IMR-90 (cell line): ENCODE results near the gene IGF1. TPM values are rescaled to one million over a fixed set of nuclear protein-coding genes. Genes with fewer than 3 reads are reported as not detected.

Source experiments
- ATAC-seq: fragments of 200-7000 bp; cut with Tn5 transposase; 2 replicates; pipeline ENCODE4 v1.9.1; 2020; ENCODE audit warnings: low read depth, mild to moderate bottlenecking, moderate library complexity
- BruUV-seq: library from RNA; stranded (reverse); fragments of 400-500 nt; replicated peaks from 2 replicates; lab custom pipeline; 2021; lab: Mats Ljungman, UMichigan
- CTCF ChIA-PET: fragments of 300-600 bp; formaldehyde crosslinking; extraction: SDS; loops from one replicate; lab custom pipeline; 2021; ENCODE audit warnings: antibody characterized with exemption; lab: Yijun Ruan, JAX
- POLR2A ChIA-PET: fragments of 300-600 bp; sonication (Branson Sonifier 250); formaldehyde crosslinking; loops from one replicate; lab custom pipeline; 2022; ENCODE audit warnings: antibody characterized with exemption; ENCODE audit not compliant: unreplicated experiment; lab: Charles Lee
- DNase-seq: peaks from one replicate; pipeline ENCODE4 v3.0.0; 2013
- H2AFZ ChIP-seq: replicated peaks from 2 replicates; pipeline ENCODE3; 2013; ENCODE audit warnings: low read length, mild to moderate bottlenecking; ENCODE audit not compliant: poor library complexity
- H2AK5ac ChIP-seq: 2 replicates; pipeline ENCODE4 v1.6.1; 2013; ENCODE audit warnings: low read depth, low read length, inconsistent platforms
- H2AK9ac ChIP-seq: replicated peaks from 2 replicates; pipeline ENCODE3; 2013; ENCODE audit warnings: mild to moderate bottlenecking, low read depth, low read length, moderate library complexity; ENCODE audit not compliant: poor library complexity
- H2BK120ac ChIP-seq: 2 replicates; pipeline ENCODE4 v1.6.1; 2013; ENCODE audit warnings: low read depth, low read length, inconsistent platforms
- H2BK15ac ChIP-seq: 3 replicates; pipeline ENCODE4 v1.6.1; 2013; ENCODE audit warnings: low read depth, low read length, inconsistent platforms
- H2BK20ac ChIP-seq: 2 replicates; pipeline ENCODE4 v1.6.1; 2013; ENCODE audit warnings: low read depth, mild to moderate bottlenecking, inconsistent platforms, low read length, moderate library complexity
- H2BK5ac ChIP-seq: 2 replicates; pipeline ENCODE4 v1.6.1; 2013; ENCODE audit warnings: mild to moderate bottlenecking, low read depth, low read length, inconsistent platforms; ENCODE audit not compliant: poor library complexity, severe bottlenecking
- H3K14ac ChIP-seq: replicated peaks from 2 replicates; pipeline ENCODE4 v1.6.1; 2013; ENCODE audit warnings: low read depth, low read length, inconsistent platforms
- H3K18ac ChIP-seq: 2 replicates; pipeline ENCODE4 v1.6.1; 2013; ENCODE audit warnings: low read depth, low read length, control low read depth
- H3K23ac ChIP-seq: 2 replicates; pipeline ENCODE4 v1.6.1; 2013; ENCODE audit warnings: low read depth, low read length, inconsistent platforms
- H3K27ac ChIP-seq: 2 replicates; pipeline ENCODE4 v1.5.1; 2013; ENCODE audit warnings: mild to moderate bottlenecking, control low read depth, low read length; ENCODE audit not compliant: insufficient read depth
- H3K27me3 ChIP-seq: 2 replicates; pipeline ENCODE4 v1.6.1; 2013; ENCODE audit warnings: low read length; ENCODE audit not compliant: control insufficient read depth, insufficient read depth
- H3K36me3 ChIP-seq: 2 replicates; pipeline ENCODE4 v1.6.1; 2013; ENCODE audit warnings: low read length, mixed read lengths; ENCODE audit not compliant: control insufficient read depth, insufficient read depth
- H3K4ac ChIP-seq: 2 replicates; pipeline ENCODE4 v1.6.1; 2013; ENCODE audit warnings: low read depth, low read length, inconsistent platforms
- H3K4me1 ChIP-seq: 2 replicates; pipeline ENCODE4 v1.6.1; 2013; ENCODE audit warnings: low read length, mixed read lengths; ENCODE audit not compliant: control insufficient read depth, insufficient read depth
- H3K4me2 ChIP-seq: 2 replicates; pipeline ENCODE4 v1.6.1; 2013; ENCODE audit warnings: low read depth, mild to moderate bottlenecking, control low read depth, low read length, moderate library complexity
- H3K4me3 ChIP-seq: 2 replicates; pipeline ENCODE4 v1.5.1; 2013; ENCODE audit warnings: low read depth, mild to moderate bottlenecking, control low read depth, low read length, moderate library complexity; ENCODE audit not compliant: insufficient read depth
- H3K56ac ChIP-seq: 2 replicates; pipeline ENCODE4 v1.6.1; 2013; ENCODE audit warnings: low read length, inconsistent platforms; ENCODE audit not compliant: insufficient read depth; ENCODE audit errors: extremely low read depth
- H3K79me1 ChIP-seq, 2 experiments: 2 replicates each; pipeline ENCODE4 v1.6.1; 2013; ENCODE audit warnings: low read length in 2 of 2, inconsistent platforms in 1 of 2, low read depth in 1 of 2
- H3K9ac ChIP-seq: 2 replicates; pipeline ENCODE4 v1.6.1; 2013; ENCODE audit warnings: low read depth, low read length, control low read depth
- H3K9me1 ChIP-seq: 2 replicates; pipeline ENCODE4 v1.6.1; 2013; ENCODE audit warnings: low read length, inconsistent platforms; ENCODE audit not compliant: insufficient read depth
- H3K9me3 ChIP-seq: 2 replicates; pipeline ENCODE4 v1.6.1; 2013; ENCODE audit warnings: low read length; ENCODE audit not compliant: control insufficient read depth, insufficient read depth
- H4K20me1 ChIP-seq: 2 replicates; pipeline ENCODE4 v1.6.1; 2013; ENCODE audit warnings: low read length, inconsistent platforms; ENCODE audit not compliant: insufficient read depth
- H4K5ac ChIP-seq: 2 replicates; pipeline ENCODE4 v1.6.1; 2013; ENCODE audit warnings: mild to moderate bottlenecking, low read depth, low read length, control low read depth
- H4K8ac ChIP-seq, 2 experiments: 2 replicates each; pipeline ENCODE4 v1.6.1; 2013; ENCODE audit warnings: low read depth in 2 of 2, low read length in 2 of 2, control low read depth in 1 of 2, inconsistent platforms in 1 of 2
- H4K91ac ChIP-seq: 2 replicates; pipeline ENCODE4 v1.6.1; 2013; ENCODE audit warnings: low read depth, low read length, inconsistent platforms; ENCODE audit not compliant: insufficient read depth
- BHLHE40 ChIP-seq: fragments of 150-350 bp; IDR thresholded peaks from 2 replicates; pipeline ENCODE4 v1.6.1; 2016; ENCODE audit warnings: mild to moderate bottlenecking, low read depth, low read length
- CEBPB ChIP-seq: IDR thresholded peaks from 2 replicates; pipeline ENCODE4 v1.6.1; 2012; ENCODE audit warnings: low read depth, low read length, improper control_type of control experiment
- CHD1 ChIP-seq: IDR thresholded peaks from 2 replicates; pipeline ENCODE4 v1.6.1; 2012; ENCODE audit warnings: low read depth, low read length, improper control_type of control experiment
- FOS ChIP-seq: fragments of 150-350 bp; IDR thresholded peaks from 2 replicates; pipeline ENCODE4 v1.6.1; 2016; ENCODE audit warnings: low read depth, low read length
- MAFK ChIP-seq: IDR thresholded peaks from 2 replicates; pipeline ENCODE4 v1.6.1; 2012; ENCODE audit warnings: low read depth, low read length, improper control_type of control experiment
- MAZ ChIP-seq: IDR thresholded peaks from 2 replicates; pipeline ENCODE4 v1.6.1; 2012; ENCODE audit warnings: low read depth, mild to moderate bottlenecking, low read length, improper control_type of control experiment, moderate library complexity, borderline replicate concordance
- MXI1 ChIP-seq: IDR thresholded peaks from 2 replicates; pipeline ENCODE4 v1.6.1; 2012; ENCODE audit warnings: low read depth, mild to moderate bottlenecking, low read length, moderate library complexity, borderline replicate concordance
- NFE2L2 ChIP-seq: fragments of 150-350 bp; IDR thresholded peaks from 2 replicates; pipeline ENCODE4 v1.6.1; 2016; ENCODE audit warnings: low read depth, mild to moderate bottlenecking, low read length
- POLR2A ChIP-seq: IDR thresholded peaks from 2 replicates; pipeline ENCODE4 v1.6.1; 2012; ENCODE audit warnings: mild to moderate bottlenecking, low read depth, low read length
- RAD21 ChIP-seq: IDR thresholded peaks from 2 replicates; pipeline ENCODE4 v1.6.1; 2012; ENCODE audit warnings: low read length, improper control_type of control experiment
- RCOR1 ChIP-seq: IDR thresholded peaks from 2 replicates; pipeline ENCODE4 v1.6.1; 2012; ENCODE audit warnings: mild to moderate bottlenecking, low read length, improper control_type of control experiment; ENCODE audit not compliant: insufficient replicate concordance
- RFX5 ChIP-seq: IDR thresholded peaks from 2 replicates; pipeline ENCODE4 v1.8.0; 2012; ENCODE audit warnings: low read depth, mild to moderate bottlenecking, low read length, moderate library complexity
- SMC3 ChIP-seq: fragments of 150-350 bp; IDR thresholded peaks from 2 replicates; pipeline ENCODE4 v1.6.1; 2016; ENCODE audit warnings: low read depth, mild to moderate bottlenecking, antibody characterized with exemption, low read length, moderate library complexity
- WGBS, 2 experiments: methylation state at CpG; one replicate each; pipeline versions ENCODE4 v1.1.5 to v1.1.7; 2013; ENCODE audit warnings: missing lambda C conversion rate in 2 of 2; ENCODE audit not compliant: insufficient read length in 1 of 2; ENCODE audit errors: extremely low coverage in 2 of 2; 5-methylcytosine and 5-hydroxymethylcytosine counted together
- dilution Hi-C: fragments of 300-500 bp; cut with HindIII; formaldehyde crosslinking; loops from one replicate; pipeline ENCODE4 v1.14.3; 2018; ENCODE audit warnings: low sequenced_read_pairs; ENCODE audit not compliant: unreplicated experiment
- in situ Hi-C: fragments of 300-500 bp; cut with MboI; formaldehyde crosslinking; loops from 3 replicates; pipeline ENCODE4 v1.14.3; 2019; ENCODE audit warnings: low sequenced_read_pairs, inconsistent platforms, mixed read lengths
- intact Hi-C: fragments of 100-400 bp; cut with micrococcal nuclease; formaldehyde crosslinking; loops from 2 replicates; pipeline ENCODE4 v1.10.0; 2022
- polyA plus RNA-seq, 3 experiments: library from polyadenylated mRNA; depleted of rRNA; stranded (reverse); fragments of >200 nt; gene quantifications; 2 replicates each; pipeline ENCODE4 v1.2.3, GENCODE V29; 2012; ENCODE audit warnings: low replicate concordance in 1 of 3
- total RNA-seq: library from RNA; depleted of rRNA; stranded (reverse); fragments of >200 nt; gene quantifications from 2 replicates; pipeline ENCODE4 v1.2.3, GENCODE V29; 2012
- TF ChIP-seq, protein P1 (sequence below): fragments of 150-350 bp; IDR thresholded peaks from 2 replicates; pipeline ENCODE4 v1.6.1; 2016; ENCODE audit warnings: low read depth, mild to moderate bottlenecking, low read length, moderate library complexity, borderline replicate concordance
- TF ChIP-seq, protein P2 (sequence below): conservative IDR thresholded peaks from 2 replicates; pipeline ENCODE4 v1.5.1; 2012; ENCODE audit warnings: mild to moderate bottlenecking, low read depth, low read length, improper control_type of control experiment
- TF ChIP-seq, protein P3 (sequence below): fragments of 150-350 bp; IDR thresholded peaks from 2 replicates; pipeline ENCODE4 v1.6.1; 2017; ENCODE audit warnings: mild to moderate bottlenecking, antibody characterized with exemption, low read length, low read depth

Gene IGF1
- total and polyA plus RNA-seq, 2 of the 4 experiments (the other 2 are of a cell fraction): under 0.01 to 0.12 TPM

DNA sequence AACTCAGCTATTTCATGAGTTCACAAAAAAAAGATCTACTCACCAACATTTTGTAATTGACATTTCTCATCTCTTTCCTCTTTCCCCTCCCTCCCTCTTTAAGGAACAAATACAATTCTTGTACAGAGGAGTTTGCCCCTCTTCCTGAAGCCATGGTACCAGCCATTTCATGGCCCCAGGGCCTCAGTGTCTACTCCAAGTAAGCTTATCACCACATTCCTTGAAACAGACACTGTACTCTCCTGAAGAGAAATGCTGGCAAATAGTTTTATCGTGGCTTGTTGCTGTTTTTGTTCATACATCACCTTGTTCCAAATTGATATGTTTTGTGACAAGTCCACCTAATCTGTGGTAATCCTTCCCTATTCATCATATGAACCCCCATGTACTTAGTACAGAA is 29.7 kb upstream of the IGF1 start:
- H2AK5ac ChIP-seq: no peak overlapping the region
- dilution Hi-C loops: no loop called here
- DNase-seq (no peak), ATAC-seq (no peak)
- H2AFZ ChIP-seq: no peak overlapping the region
- H3K9ac ChIP-seq: no peak overlapping the region
- no peak overlapping the region for H3K4ac ChIP-seq
- TF ChIP-seq MAFK (no peak), SMC3 (no peak), MAZ (no peak), RFX5 (no peak), RAD21 (no peak), CHD1 (no peak), POLR2A (no peak), NFE2L2 (no peak), CEBPB (no peak), FOS (no peak), MXI1 (no peak), BHLHE40 (no peak), RCOR1 (no peak)
- TF ChIP-seq, protein P1, sequence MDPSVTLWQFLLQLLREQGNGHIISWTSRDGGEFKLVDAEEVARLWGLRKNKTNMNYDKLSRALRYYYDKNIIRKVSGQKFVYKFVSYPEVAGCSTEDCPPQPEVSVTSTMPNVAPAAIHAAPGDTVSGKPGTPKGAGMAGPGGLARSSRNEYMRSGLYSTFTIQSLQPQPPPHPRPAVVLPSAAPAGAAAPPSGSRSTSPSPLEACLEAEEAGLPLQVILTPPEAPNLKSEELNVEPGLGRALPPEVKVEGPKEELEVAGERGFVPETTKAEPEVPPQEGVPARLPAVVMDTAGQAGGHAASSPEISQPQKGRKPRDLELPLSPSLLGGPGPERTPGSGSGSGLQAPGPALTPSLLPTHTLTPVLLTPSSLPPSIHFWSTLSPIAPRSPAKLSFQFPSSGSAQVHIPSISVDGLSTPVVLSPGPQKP: no peak
- TF ChIP-seq, protein P2, sequence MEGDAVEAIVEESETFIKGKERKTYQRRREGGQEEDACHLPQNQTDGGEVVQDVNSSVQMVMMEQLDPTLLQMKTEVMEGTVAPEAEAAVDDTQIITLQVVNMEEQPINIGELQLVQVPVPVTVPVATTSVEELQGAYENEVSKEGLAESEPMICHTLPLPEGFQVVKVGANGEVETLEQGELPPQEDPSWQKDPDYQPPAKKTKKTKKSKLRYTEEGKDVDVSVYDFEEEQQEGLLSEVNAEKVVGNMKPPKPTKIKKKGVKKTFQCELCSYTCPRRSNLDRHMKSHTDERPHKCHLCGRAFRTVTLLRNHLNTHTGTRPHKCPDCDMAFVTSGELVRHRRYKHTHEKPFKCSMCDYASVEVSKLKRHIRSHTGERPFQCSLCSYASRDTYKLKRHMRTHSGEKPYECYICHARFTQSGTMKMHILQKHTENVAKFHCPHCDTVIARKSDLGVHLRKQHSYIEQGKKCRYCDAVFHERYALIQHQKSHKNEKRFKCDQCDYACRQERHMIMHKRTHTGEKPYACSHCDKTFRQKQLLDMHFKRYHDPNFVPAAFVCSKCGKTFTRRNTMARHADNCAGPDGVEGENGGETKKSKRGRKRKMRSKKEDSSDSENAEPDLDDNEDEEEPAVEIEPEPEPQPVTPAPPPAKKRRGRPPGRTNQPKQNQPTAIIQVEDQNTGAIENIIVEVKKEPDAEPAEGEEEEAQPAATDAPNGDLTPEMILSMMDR: no peak
- TF ChIP-seq, protein P3, sequence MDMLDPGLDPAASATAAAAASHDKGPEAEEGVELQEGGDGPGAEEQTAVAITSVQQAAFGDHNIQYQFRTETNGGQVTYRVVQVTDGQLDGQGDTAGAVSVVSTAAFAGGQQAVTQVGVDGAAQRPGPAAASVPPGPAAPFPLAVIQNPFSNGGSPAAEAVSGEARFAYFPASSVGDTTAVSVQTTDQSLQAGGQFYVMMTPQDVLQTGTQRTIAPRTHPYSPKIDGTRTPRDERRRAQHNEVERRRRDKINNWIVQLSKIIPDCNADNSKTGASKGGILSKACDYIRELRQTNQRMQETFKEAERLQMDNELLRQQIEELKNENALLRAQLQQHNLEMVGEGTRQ: no peak
- no peak overlapping the region for H3K23ac ChIP-seq
- no peak overlapping the region for H2BK20ac ChIP-seq
- POLR2A ChIA-PET: no interaction called here
- BruUV-seq: no TSS peak
- H3K79me1 ChIP-seq: no peaks in the 10 kb centered on the region
- no peak overlapping the region for H2AK9ac ChIP-seq
- H3K9me3 ChIP-seq: no peaks in the 10 kb centered on the region
- H4K91ac ChIP-seq: no peak overlapping the region
- intact Hi-C loops: no loop called here
- no peak overlapping the region for H3K4me3 ChIP-seq
- H3K9me1 ChIP-seq: no peaks in the 10 kb centered on the region
- H2BK120ac ChIP-seq: no peak overlapping the region
- H3K56ac ChIP-seq: no peak overlapping the region
- H3K18ac ChIP-seq: no peak overlapping the region
- no peak overlapping the region for H3K4me2 ChIP-seq
- no peaks in the 10 kb centered on the region for H4K20me1 ChIP-seq
- H3K36me3 ChIP-seq: no peaks in the 10 kb centered on the region
- no peak overlapping the region for H4K8ac ChIP-seq
- no peak overlapping the region for H2BK15ac ChIP-seq
- no peaks in the 10 kb centered on the region for H3K27me3 ChIP-seq
- H3K4me1 ChIP-seq: no peaks in the 10 kb centered on the region
- H2BK5ac ChIP-seq: no peak overlapping the region
- CTCF ChIA-PET: no interaction called here
- in situ Hi-C loops: no loop called here
- H4K5ac ChIP-seq: no peak overlapping the region
- no CpG with 5 or more reads among the region's 1 CpG for WGBS, 2 experiments
- no peak overlapping the region for H3K27ac ChIP-seq
- no peak overlapping the region for H3K14ac ChIP-seq
